Caco-2 (cell line): Measurements from ENCODE around the gene NOTCH1. TPM values are rescaled to one million over a fixed set of nuclear protein-coding genes. Genes with fewer than 3 reads are reported as not detected.

Source experiments
- BruUV-seq: library from RNA; stranded (reverse); fragments of 400-500 nt; replicated peaks from 2 replicates; lab custom pipeline; 2021; lab: Mats Ljungman, UMichigan
- CTCF ChIA-PET: fragments of 300-600 bp; sonication (Branson Sonifier 250); formaldehyde crosslinking; loops from one replicate; lab custom pipeline; 2022; ENCODE audit warnings: antibody characterized with exemption; lab: Charles Lee
- POLR2A ChIA-PET: fragments of 300-600 bp; sonication (Branson Sonifier 250); formaldehyde crosslinking; loops from one replicate; lab custom pipeline; 2022; ENCODE audit warnings: antibody characterized with exemption; lab: Charles Lee
- DNase-seq, 2 experiments: peaks; one replicate each; pipeline versions ENCODE4 v3.0.0 to v3.0.0-alpha.2; 2020 to 2022
- H3K27me3 ChIP-seq: replicated peaks from 2 replicates; pipeline ENCODE4 v1.6.0; 2011; ENCODE audit warnings: low read length; ENCODE audit not compliant: control insufficient read depth, insufficient read depth
- H3K36me3 ChIP-seq: 2 replicates; pipeline ENCODE4 v1.5.1; 2011; ENCODE audit warnings: low read length; ENCODE audit not compliant: control insufficient read depth, insufficient read depth
- H3K4me1 ChIP-seq: fragments of 250-450 bp; sonication (Bioruptor Pico); 2 replicates; pipeline ENCODE4 v1.5.1; 2020; ENCODE audit warnings: mild to moderate bottlenecking
- H3K4me3 ChIP-seq: 2 replicates; pipeline ENCODE4 v1.5.1; 2011; ENCODE audit warnings: low read depth, mild to moderate bottlenecking, control low read depth, low read length
- H3K9me3 ChIP-seq: fragments of 250-450 bp; sonication (Bioruptor Pico); 2 replicates; pipeline ENCODE4 v1.5.1; 2020; ENCODE audit warnings: mild to moderate bottlenecking, moderate library complexity
- H3K27ac Mint-ChIP-seq: one replicate; pipeline ENCODE4 v1.8.0; 2022; ENCODE audit warnings: mixed read lengths; ENCODE audit not compliant: unreplicated experiment
- H3K27me3 Mint-ChIP-seq: one replicate; pipeline ENCODE4 v1.8.0; 2022; ENCODE audit warnings: mixed read lengths; ENCODE audit not compliant: insufficient read depth, unreplicated experiment
- H3K36me3 Mint-ChIP-seq: one replicate; pipeline ENCODE4 v1.8.0; 2022; ENCODE audit warnings: mild to moderate bottlenecking, mixed read lengths; ENCODE audit not compliant: insufficient read depth, unreplicated experiment
- H3K4me1 Mint-ChIP-seq: one replicate; pipeline ENCODE4 v1.8.0; 2022; ENCODE audit warnings: low read depth, mixed read lengths; ENCODE audit not compliant: unreplicated experiment
- H3K4me3 Mint-ChIP-seq: one replicate; pipeline ENCODE4 v1.8.0; 2022; ENCODE audit warnings: mild to moderate bottlenecking, moderate library complexity, mixed read lengths; ENCODE audit not compliant: unreplicated experiment
- H3K9me3 Mint-ChIP-seq: one replicate; pipeline ENCODE4 v1.8.0; 2022; ENCODE audit warnings: mixed read lengths; ENCODE audit not compliant: unreplicated experiment
- intact Hi-C: fragments of 100-400 bp; cut with micrococcal nuclease; formaldehyde crosslinking; loops from one replicate; pipeline ENCODE4 v1.10.0; 2022; ENCODE audit not compliant: unreplicated experiment
- total RNA-seq: library from RNA; stranded (reverse); gene quantifications from 2 replicates; pipeline ENCODE4 v1.2.3, GENCODE V29; 2022
- TF ChIP-seq, protein P1 (sequence below), 2 experiments: fragments of 200-600 bp in 1 of 2; IDR thresholded peaks; 1 replicate in 1 of 2; 2 replicates in 1 of 2; pipeline versions ENCODE4 v1.5.1 to v1.8.0; 2011 to 2022; ENCODE audit warnings: antibody characterized with exemption in 1 of 2, control low read depth in 1 of 2, inconsistent platforms in 1 of 2, low read depth in 1 of 2, low read length in 1 of 2, mild to moderate bottlenecking in 1 of 2, moderate library complexity in 1 of 2; ENCODE audit not compliant: insufficient read depth in 1 of 2, severe bottlenecking in 1 of 2, unreplicated experiment in 1 of 2

NOTCH1 gene
- total RNA-seq, 1 experiment from 2014 or later, result 6.3 TPM

DNA sequence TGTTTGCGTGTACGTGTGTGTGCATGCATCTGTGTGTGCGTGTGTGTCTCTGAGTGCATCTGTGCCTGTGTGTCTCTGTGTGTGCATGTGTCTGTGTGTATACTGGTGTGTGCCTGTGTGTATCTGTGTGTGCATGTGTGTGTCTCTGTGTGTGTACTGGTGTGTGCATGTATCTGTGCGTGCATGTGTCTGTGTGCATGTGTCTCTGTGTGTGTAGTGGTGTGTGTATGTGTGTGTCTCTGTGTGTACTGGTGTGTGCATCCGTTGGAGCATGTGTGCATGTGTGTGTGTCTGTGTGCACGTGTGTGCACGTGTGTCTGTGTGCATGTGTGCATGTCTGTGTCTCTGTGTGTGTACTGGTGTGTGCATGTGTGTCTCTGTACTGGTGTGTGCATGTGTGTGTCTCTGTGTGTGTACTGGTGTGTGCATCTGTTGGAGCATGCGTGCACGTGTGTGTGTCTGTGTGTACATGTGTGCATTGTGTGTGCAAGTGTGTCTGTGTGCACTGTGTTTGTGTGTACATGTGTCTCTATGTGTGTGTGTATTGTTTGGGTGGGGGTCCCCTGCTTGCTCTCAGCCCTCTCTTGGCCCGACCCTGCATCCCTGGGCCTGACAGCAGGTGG lies 23.8 kb upstream of the NOTCH1 start:
- no TSS peak for BruUV-seq
- no peaks in the 10 kb centered on the region for H3K27me3 ChIP-seq
- no peaks in the 10 kb centered on the region for H3K9me3 ChIP-seq
- Mint-ChIP-seq H3K4me3 (no peak overlapping the region), H3K4me1 (peaks cover 29% of the 10 kb centered on the region), H3K36me3 (peaks cover 6% of the 10 kb centered on the region), H3K9me3 (no peaks in the 10 kb centered on the region), H3K27me3 (no peaks in the 10 kb centered on the region), H3K27ac (peak overlapping the region; percentile 70)
- TF ChIP-seq, protein P1, sequence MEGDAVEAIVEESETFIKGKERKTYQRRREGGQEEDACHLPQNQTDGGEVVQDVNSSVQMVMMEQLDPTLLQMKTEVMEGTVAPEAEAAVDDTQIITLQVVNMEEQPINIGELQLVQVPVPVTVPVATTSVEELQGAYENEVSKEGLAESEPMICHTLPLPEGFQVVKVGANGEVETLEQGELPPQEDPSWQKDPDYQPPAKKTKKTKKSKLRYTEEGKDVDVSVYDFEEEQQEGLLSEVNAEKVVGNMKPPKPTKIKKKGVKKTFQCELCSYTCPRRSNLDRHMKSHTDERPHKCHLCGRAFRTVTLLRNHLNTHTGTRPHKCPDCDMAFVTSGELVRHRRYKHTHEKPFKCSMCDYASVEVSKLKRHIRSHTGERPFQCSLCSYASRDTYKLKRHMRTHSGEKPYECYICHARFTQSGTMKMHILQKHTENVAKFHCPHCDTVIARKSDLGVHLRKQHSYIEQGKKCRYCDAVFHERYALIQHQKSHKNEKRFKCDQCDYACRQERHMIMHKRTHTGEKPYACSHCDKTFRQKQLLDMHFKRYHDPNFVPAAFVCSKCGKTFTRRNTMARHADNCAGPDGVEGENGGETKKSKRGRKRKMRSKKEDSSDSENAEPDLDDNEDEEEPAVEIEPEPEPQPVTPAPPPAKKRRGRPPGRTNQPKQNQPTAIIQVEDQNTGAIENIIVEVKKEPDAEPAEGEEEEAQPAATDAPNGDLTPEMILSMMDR (IDR thresholded peaks at IDR 0.05; ENCODE audit: insufficient read depth in 1 of 2, low read depth in 1 of 2, low read length in 1 of 2, severe bottlenecking in 1 of 2, unreplicated experiment in 1 of 2), result no peak
- no peaks in the 10 kb centered on the region for H3K36me3 ChIP-seq
- ChIA-PET CTCF (no interaction called here), POLR2A (no interaction called here)
- peaks cover 58% of the 10 kb centered on the region for H3K4me1 ChIP-seq
- no peak overlapping the region for H3K4me3 ChIP-seq
- no peak for DNase-seq
- intact Hi-C loops, result no loop called here

DNA sequence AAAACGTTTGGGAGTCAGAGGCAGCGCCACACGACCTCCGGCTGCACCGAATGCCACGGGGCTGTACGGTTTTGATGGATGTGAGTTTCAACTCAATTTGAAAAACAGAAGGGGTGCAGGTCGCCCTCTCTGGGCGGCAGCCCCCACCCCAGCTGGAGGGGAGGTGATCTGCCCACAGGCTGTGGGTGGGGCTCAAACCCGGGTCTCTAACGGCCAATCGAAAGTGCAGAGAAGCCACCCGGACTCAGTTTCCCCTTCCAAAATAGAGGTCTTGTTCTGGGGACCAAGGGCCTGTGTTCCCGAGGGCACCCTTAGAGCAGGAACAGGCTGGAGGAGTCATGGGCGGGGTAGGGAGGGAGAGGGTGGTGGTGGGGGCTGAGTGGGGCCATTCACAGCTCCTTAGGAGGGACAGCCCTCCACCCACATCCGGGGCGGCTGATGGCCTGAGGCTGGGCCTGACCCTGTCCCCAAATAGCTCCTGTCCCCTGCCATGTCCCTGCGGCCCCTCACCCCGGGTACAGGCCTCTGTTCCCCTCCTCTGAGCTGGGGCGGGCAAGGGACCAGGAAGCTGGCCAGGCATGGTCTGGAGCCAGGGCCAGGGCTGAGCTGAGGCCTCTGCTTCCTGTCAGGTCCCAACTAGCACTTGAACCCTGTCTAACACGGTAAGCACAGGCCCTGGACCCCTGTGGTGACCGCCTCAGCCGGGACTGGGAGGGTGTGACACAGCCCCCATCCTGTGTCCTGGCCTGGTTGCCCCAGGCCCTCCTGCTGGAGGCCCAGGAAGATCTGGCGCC lies 22.6 kb upstream of the NOTCH1 start:
- no TSS peak for BruUV-seq
- H3K36me3 Mint-ChIP-seq, result peaks cover 6% of the 10 kb centered on the region
- no peak overlapping the region for H3K4me3 Mint-ChIP-seq
- Histone ChIP-seq H3K4me1 (peaks cover 58% of the 10 kb centered on the region), H3K9me3 (no peaks in the 10 kb centered on the region), H3K27me3 (no peaks in the 10 kb centered on the region), H3K36me3 (no peaks in the 10 kb centered on the region), H3K4me3 (no peak overlapping the region)
- ChIA-PET POLR2A (no interaction called here), CTCF (no interaction called here)
- TF ChIP-seq, protein P1 (IDR thresholded peaks at IDR 0.05; ENCODE audit: insufficient read depth in 1 of 2, low read depth in 1 of 2, low read length in 1 of 2, severe bottlenecking in 1 of 2, unreplicated experiment in 1 of 2), result no peak
- no peaks in the 10 kb centered on the region for H3K27me3 Mint-ChIP-seq
- DNase-seq, result no peak
- peak overlapping the region; percentile 84 for H3K27ac Mint-ChIP-seq
- no peaks in the 10 kb centered on the region for H3K9me3 Mint-ChIP-seq
- intact Hi-C loops, result no loop called here
- peaks cover 29% of the 10 kb centered on the region for H3K4me1 Mint-ChIP-seq

DNA sequence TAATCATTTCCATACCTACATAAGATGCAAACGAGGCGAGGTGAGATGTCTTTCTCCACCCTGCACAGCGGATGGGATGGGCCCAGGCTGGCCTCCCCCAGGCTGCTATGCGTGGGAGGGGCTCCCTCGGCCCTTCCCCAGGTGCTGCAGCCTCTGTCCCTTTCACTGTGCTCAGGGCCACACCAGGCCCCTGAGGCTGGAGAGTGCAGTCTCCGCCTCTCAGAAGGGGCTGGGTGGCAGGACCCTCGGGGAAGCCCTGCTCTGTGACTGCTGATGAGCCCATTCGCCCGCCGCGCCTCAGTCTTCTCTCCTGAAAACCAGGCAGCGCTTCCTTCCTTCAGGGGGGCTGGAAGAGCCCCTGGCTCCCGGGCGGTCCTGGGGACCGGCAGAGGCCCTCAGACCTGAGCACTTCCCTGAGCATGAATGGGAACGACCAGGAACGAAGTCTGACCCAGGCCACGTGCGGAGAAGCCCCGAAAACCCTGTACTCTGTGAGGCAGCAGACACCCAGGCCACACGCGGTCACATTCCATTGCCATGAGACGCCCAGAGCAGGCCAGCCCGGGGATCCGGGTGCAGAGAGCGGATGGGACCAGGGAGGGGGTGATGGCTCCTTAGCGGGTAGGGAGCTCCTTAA lies 21.9 kb upstream of the NOTCH1 start:
- peak overlapping the region; percentile 84 for H3K27ac Mint-ChIP-seq
- TF ChIP-seq, protein P1 (IDR thresholded peaks at IDR 0.05; ENCODE audit: insufficient read depth in 1 of 2, low read depth in 1 of 2, low read length in 1 of 2, severe bottlenecking in 1 of 2, unreplicated experiment in 1 of 2), result no peak
- H3K27me3 Mint-ChIP-seq, result no peaks in the 10 kb centered on the region
- H3K4me3 ChIP-seq, result no peak overlapping the region
- peaks cover 6% of the 10 kb centered on the region for H3K36me3 Mint-ChIP-seq
- H3K4me3 Mint-ChIP-seq, result no peak overlapping the region
- ChIA-PET POLR2A (no interaction called here), CTCF (no interaction called here)
- peaks cover 25% of the 10 kb centered on the region for H3K4me1 Mint-ChIP-seq
- intact Hi-C loops, result no loop called here
- H3K9me3 Mint-ChIP-seq, result no peaks in the 10 kb centered on the region
- DNase-seq, result peak; percentile 66 to 83
- no peaks in the 10 kb centered on the region for H3K27me3 ChIP-seq
- no peaks in the 10 kb centered on the region for H3K9me3 ChIP-seq
- H3K36me3 ChIP-seq, result no peaks in the 10 kb centered on the region
- no TSS peak for BruUV-seq
- H3K4me1 ChIP-seq, result peaks cover 52% of the 10 kb centered on the region
